CD4-positive, CD25-positive, alpha-beta regulatory T cell (primary cell): Measurements from ENCODE around the gene STARD5. TPM values are rescaled to one million over a fixed set of nuclear protein-coding genes. Genes with fewer than 3 reads are reported as not detected.
"Not testable (repeated sequence)": the region's sequence is repeated elsewhere in the genome, so short reads cannot be mapped to it uniquely, and the experiment has no call there.

ENCODE experiments used
- ATAC-seq, 2 donors: fragments of 150-1000 bp; cut with Tn5 transposase; one replicate each; pipeline ENCODE4 v1.10.0; 2021; ENCODE audit warnings: low read depth in 2 of 2, moderate number of reproducible peaks in 2 of 2, moderate library complexity in 1 of 2
- DNase-seq, 3 donors: peaks; one replicate each; pipeline versions ENCODE4 v3.0.0 to v3.0.0-alpha.2; 2012 to 2022; ENCODE audit warnings: mixed read lengths in 1 of 3
- H3K27ac ChIP-seq: one replicate; pipeline ENCODE4 v1.7.0; 2013; ENCODE audit warnings: mild to moderate bottlenecking, low read length; ENCODE audit not compliant: insufficient read depth, poor library complexity, severe bottlenecking
- H3K27me3 ChIP-seq: one replicate; pipeline ENCODE4 v1.7.0; 2013; ENCODE audit warnings: low read length; ENCODE audit not compliant: control insufficient read depth, insufficient read depth
- H3K36me3 ChIP-seq: one replicate; pipeline ENCODE4 v1.7.0; 2013; ENCODE audit warnings: mild to moderate bottlenecking, low read length, moderate library complexity; ENCODE audit not compliant: control insufficient read depth, insufficient read depth
- H3K4me1 ChIP-seq: 2 replicates; pipeline ENCODE4 v1.7.0; 2013; ENCODE audit warnings: mild to moderate bottlenecking, low read length; ENCODE audit not compliant: insufficient read depth, control insufficient read depth, poor library complexity, severe bottlenecking
- H3K4me3 ChIP-seq: one replicate; pipeline ENCODE4 v1.7.0; 2013; ENCODE audit warnings: low read depth, mild to moderate bottlenecking, low read length, moderate library complexity
- H3K9me3 ChIP-seq, 2 experiments: 1 replicate in 1 of 2; 2 replicates in 1 of 2; pipeline ENCODE4 v1.7.0; 2013; ENCODE audit warnings: low read length in 2 of 2, mild to moderate bottlenecking in 1 of 2, moderate library complexity in 1 of 2; ENCODE audit not compliant: control insufficient read depth in 2 of 2
- H3K27ac Mint-ChIP-seq, 3 donors: one replicate each; pipeline ENCODE4 v1.8.0; 2020 to 2022; ENCODE audit warnings: mild to moderate bottlenecking in 3 of 3, mixed read lengths in 3 of 3, moderate library complexity in 2 of 3
- H3K27me3 Mint-ChIP-seq: one replicate; pipeline ENCODE4 v1.8.0; 2022; ENCODE audit warnings: mild to moderate bottlenecking, mixed read lengths
- H3K36me3 Mint-ChIP-seq: one replicate; pipeline ENCODE4 v1.8.0; 2020; ENCODE audit warnings: mixed read lengths
- H3K4me1 Mint-ChIP-seq, 4 donors: one replicate each; pipeline ENCODE4 v1.8.0; 2020 to 2022; ENCODE audit warnings: mixed read lengths in 4 of 4, mild to moderate bottlenecking in 1 of 4
- H3K4me3 Mint-ChIP-seq, 4 donors: one replicate each; pipeline ENCODE4 v1.8.0; 2020 to 2022; ENCODE audit warnings: mild to moderate bottlenecking in 4 of 4, mixed read lengths in 4 of 4, moderate library complexity in 3 of 4
- H3K9me3 Mint-ChIP-seq, 7 donors: one replicate each; pipeline ENCODE4 v1.8.0; 2020 to 2022; ENCODE audit warnings: mixed read lengths in 7 of 7, mild to moderate bottlenecking in 3 of 7, moderate library complexity in 2 of 7
- polyA plus RNA-seq, 4 donors: library from polyadenylated mRNA; unstranded; fragments of 300-500 nt; fragmentation: Illumina TruSeq; gene quantifications; one replicate each; pipeline ENCODE4 v1.2.3, GENCODE V29; 2021
- total RNA-seq: library from RNA; stranded (reverse); gene quantifications from one replicate; pipeline ENCODE4 v1.2.3, GENCODE V29; 2022

STARD5 gene
- total and polyA plus RNA-seq, 5 donors from 2014 or later, result 4.0 to 6.6 (median 4.2) TPM

DNA sequence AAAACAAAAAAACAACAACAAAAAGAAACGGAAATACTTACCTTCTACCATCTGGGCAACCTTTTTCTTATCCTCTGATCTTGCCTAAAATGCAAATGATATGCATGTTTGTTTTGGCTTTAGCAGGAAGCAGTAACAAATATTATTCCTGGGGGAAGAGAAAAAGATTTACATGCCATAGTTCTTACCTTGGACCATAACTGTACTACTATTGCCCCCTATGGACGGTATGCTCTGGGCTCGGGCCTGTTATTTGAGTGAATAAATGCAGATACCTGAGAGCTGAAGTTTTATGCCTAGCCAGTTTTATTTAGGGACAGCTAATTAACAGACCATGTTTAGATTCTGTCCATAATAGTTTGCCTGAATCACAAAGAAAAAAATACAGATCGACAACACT is 12.6 kb upstream of the STARD5 start:
- peaks cover 4% of the 10 kb centered on the region for H3K36me3 Mint-ChIP-seq
- H3K4me1 Mint-ChIP-seq, result peaks cover 0 to 17% (median 7%) of the 10 kb centered on the region in 4 donors
- H3K4me1 ChIP-seq, result no peaks in the 10 kb centered on the region
- peak; percentile 14 to 53 (median 46) for DNase-seq
- H3K27ac Mint-ChIP-seq, result no peak overlapping the region
- no peak overlapping the region for H3K4me3 Mint-ChIP-seq
- no peaks in the 10 kb centered on the region for H3K9me3 ChIP-seq
- no peak overlapping the region for H3K4me3 ChIP-seq
- no peaks in the 10 kb centered on the region for H3K27me3 ChIP-seq
- H3K9me3 Mint-ChIP-seq, result peaks cover 0 to 2% (median 0%) of the 10 kb centered on the region in 7 donors
- ATAC-seq, result peak; percentile 62 to 68
- H3K27me3 Mint-ChIP-seq, result peaks cover 4% of the 10 kb centered on the region
- no peaks in the 10 kb centered on the region for H3K36me3 ChIP-seq
- no peak overlapping the region for H3K27ac ChIP-seq

DNA sequence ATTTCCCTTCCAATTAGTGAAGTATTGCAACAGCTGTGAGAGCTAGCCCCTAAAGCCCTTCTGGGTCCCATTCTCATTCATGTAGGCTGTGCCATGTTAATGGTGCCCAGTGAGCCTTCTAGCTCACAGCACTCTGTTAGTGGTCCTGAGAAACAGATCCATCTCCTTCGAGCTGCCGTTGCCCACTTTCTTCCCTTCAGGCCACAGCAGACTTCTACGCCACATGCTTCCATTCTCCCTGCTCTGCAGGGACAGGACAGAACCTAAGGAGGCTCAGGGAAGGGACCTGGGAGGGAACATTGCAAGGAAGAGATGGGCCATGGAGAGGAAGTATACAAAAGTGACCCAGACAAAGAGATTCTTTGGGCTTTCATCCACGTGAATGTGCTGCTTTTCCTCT is 11.7 kb upstream of the STARD5 start:
- Mint-ChIP-seq H3K27me3 (no peaks in the 10 kb centered on the region), H3K27ac (no peak overlapping the region)

DNA sequence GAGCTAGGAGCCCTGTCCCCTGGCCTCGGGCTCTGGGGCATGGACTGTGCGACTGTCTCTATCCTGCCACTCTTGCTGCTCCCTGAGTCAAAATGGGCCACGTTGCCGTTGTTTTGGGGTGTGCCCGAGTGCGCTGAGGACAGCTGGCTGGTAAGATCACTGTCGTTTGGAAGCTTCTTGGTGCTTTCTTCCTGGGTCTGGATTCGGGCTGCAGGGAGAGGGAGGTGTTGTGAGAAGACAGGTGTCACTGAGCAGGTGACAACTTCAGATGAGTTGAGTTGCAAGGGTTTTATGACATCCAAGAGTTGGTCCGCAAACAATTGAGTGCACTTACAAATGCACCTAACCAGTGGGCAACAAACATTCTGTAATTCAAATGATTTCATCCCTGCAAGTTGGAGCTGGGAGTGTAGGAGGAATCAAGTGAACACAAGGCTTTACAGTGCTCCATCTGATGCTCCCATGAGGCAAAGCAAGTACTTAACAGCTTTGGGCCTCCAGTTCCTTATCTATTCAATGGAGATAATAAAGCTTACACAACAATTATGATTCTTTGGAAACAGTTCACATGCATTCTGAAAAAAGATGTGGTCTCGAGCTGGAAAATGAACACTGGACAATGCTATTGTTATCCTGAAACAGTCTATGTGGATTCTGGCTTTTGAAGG is 11.0 kb upstream of the STARD5 start:
- Mint-ChIP-seq H3K4me3 (no peak overlapping the region), H3K36me3 (no peaks in the 10 kb centered on the region), H3K9me3 (peaks cover 0 to 2% (median 0%) of the 10 kb centered on the region in 7 donors), H3K4me1 (peaks cover 0 to 24% (median 9%) of the 10 kb centered on the region in 4 donors), H3K27ac (peak overlapping the region in 1 of 3 donors; percentile 45), H3K27me3 (no peaks in the 10 kb centered on the region)
- no peak overlapping the region for H3K27ac ChIP-seq
- H3K9me3 ChIP-seq, result no peaks in the 10 kb centered on the region
- H3K4me1 ChIP-seq, result no peaks in the 10 kb centered on the region
- no peaks in the 10 kb centered on the region for H3K36me3 ChIP-seq
- no peak overlapping the region for H3K4me3 ChIP-seq
- no peaks in the 10 kb centered on the region for H3K27me3 ChIP-seq
- DNase-seq (no peak), ATAC-seq (no peak)

More for the DNA sequence above, 11.7 kb upstream of the STARD5 start:
- peaks cover 0 to 2% (median 0%) of the 10 kb centered on the region in 7 donors for H3K9me3 Mint-ChIP-seq
- H3K4me1 Mint-ChIP-seq, result peaks cover 0 to 23% (median 7%) of the 10 kb centered on the region in 4 donors
- Histone ChIP-seq H3K36me3 (no peaks in the 10 kb centered on the region), H3K4me3 (no peak overlapping the region), H3K4me1 (no peaks in the 10 kb centered on the region), H3K27ac (no peak overlapping the region), H3K9me3 (no peaks in the 10 kb centered on the region), H3K27me3 (no peaks in the 10 kb centered on the region)
- ATAC-seq, result no peak
- no peak overlapping the region for H3K4me3 Mint-ChIP-seq
- no peaks in the 10 kb centered on the region for H3K36me3 Mint-ChIP-seq
- DNase-seq, result no peak

DNA sequence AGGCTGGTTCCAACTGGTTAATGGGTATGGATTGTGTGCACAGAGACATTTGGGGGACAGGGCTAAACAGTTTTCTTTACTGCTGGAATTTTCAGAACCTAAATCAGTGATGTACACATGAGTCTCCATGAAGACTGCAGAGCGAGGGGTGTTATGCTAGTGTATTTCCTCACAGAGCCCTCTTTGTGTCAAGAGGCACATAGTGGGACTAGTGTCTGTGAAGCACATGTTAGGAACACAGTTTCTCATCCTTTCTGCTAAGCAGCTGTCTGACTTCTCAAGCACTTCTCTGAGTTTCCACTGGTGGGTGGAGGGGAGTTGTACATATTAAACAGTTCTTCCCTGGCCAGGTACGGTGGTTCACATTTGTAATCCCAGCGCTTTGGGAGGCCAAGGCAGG is 9.4 kb upstream of the STARD5 start:
- peaks cover 0 to 24% (median 9%) of the 10 kb centered on the region in 4 donors for H3K4me1 Mint-ChIP-seq
- H3K27ac ChIP-seq, result no peak overlapping the region
- DNase-seq (no peak), ATAC-seq (no peak)
- no peaks in the 10 kb centered on the region for H3K4me1 ChIP-seq
- no peaks in the 10 kb centered on the region for H3K9me3 ChIP-seq
- H3K27ac Mint-ChIP-seq, result peak overlapping the region in 2 of 3 donors; percentile 45 to 60
- peaks cover 0 to 2% (median 0%) of the 10 kb centered on the region in 7 donors for H3K9me3 Mint-ChIP-seq
- no peak overlapping the region for H3K4me3 Mint-ChIP-seq
- H3K27me3 ChIP-seq, result no peaks in the 10 kb centered on the region
- H3K4me3 ChIP-seq, result no peak overlapping the region
- H3K36me3 ChIP-seq, result no peaks in the 10 kb centered on the region
- no peaks in the 10 kb centered on the region for H3K36me3 Mint-ChIP-seq
- no peaks in the 10 kb centered on the region for H3K27me3 Mint-ChIP-seq

DNA sequence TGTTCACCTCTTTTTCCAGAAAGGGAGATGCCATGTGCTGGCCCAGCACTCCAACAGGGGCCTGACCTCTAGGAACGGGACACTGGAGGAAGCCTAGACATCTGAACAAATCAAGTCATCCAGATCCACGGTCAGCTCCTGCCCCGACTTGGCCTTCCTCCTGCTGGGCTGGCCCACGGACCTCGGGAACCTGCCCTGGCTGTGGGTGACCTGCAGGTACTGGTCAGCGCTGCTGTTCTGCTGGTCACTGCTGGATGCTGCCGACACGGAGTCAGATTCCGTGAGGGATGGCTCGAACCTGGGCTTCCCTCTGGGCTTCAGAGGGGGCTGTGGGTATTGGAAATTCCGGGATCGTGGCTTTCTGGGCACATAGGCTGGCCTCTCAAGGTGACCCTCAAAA is 8.4 kb upstream of the STARD5 start:
- Histone ChIP-seq H3K4me3 (no peak overlapping the region), H3K4me1 (no peaks in the 10 kb centered on the region), H3K9me3 (no peaks in the 10 kb centered on the region), H3K27me3 (no peaks in the 10 kb centered on the region), H3K27ac (no peak overlapping the region), H3K36me3 (no peaks in the 10 kb centered on the region)
- Mint-ChIP-seq H3K4me1 (peaks cover 0 to 26% (median 9%) of the 10 kb centered on the region in 4 donors), H3K9me3 (peaks cover 0 to 2% (median 0%) of the 10 kb centered on the region in 7 donors), H3K27ac (no peak overlapping the region), H3K36me3 (no peaks in the 10 kb centered on the region), H3K27me3 (no peaks in the 10 kb centered on the region), H3K4me3 (no peak overlapping the region)
- no peak for ATAC-seq
- no peak for DNase-seq

DNA sequence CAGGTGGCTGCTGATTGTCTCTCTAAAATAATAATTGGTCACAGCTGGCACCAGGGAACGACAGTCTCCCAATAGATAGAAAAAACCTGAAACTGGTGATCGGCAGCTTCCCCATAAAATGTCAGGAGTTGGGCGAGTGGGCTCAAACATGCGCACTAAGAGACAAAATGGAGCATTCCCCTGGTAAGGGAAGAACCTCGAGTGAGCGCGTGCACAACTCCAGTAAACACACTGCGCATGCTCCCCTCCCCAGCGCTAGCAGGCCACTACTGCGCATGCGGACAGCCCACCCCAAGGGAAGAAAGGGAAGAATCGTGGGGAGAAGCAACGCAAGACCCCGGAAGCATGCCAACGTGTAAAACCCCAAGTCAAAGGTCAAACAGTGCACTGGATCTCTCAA is 7.7 kb upstream of the STARD5 start:
- H3K36me3 Mint-ChIP-seq, result no peaks in the 10 kb centered on the region
- no peak overlapping the region for H3K27ac Mint-ChIP-seq
- H3K27me3 ChIP-seq, result no peaks in the 10 kb centered on the region
- H3K4me3 ChIP-seq, result no peak overlapping the region
- peaks cover 0 to 2% (median 0%) of the 10 kb centered on the region in 7 donors for H3K9me3 Mint-ChIP-seq
- H3K36me3 ChIP-seq, result no peaks in the 10 kb centered on the region
- H3K27me3 Mint-ChIP-seq, result no peaks in the 10 kb centered on the region
- no peaks in the 10 kb centered on the region for H3K9me3 ChIP-seq
- no peak for ATAC-seq
- H3K27ac ChIP-seq, result no peak overlapping the region
- no peaks in the 10 kb centered on the region for H3K4me1 ChIP-seq
- H3K4me1 Mint-ChIP-seq, result peaks cover 0 to 26% (median 7%) of the 10 kb centered on the region in 4 donors
- H3K4me3 Mint-ChIP-seq, result no peak overlapping the region
- DNase-seq, result no peak

DNA sequence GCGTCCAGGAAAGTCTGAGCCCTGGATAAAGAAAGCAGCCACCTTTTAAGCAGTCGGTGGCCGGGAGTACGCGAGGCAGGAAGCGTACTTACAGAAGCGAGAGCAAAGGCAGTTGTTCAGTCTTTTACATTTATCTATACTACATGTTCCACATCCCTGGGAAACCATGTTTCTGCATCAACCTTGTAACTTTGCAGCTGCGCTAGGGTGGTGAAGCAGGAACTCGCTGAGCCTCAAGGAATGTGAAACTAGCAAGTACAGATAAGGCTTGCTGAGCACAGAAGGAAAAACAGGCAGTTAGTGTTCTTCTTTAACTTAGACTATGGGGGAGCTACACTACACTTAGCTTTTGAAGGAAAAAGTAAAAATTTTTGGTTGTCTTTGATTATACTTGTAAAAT is 7.2 kb upstream of the STARD5 start:
- H3K4me3 ChIP-seq, H3K4me1 ChIP-seq, ATAC-seq, H3K36me3 ChIP-seq, H3K36me3 Mint-ChIP-seq, H3K9me3 ChIP-seq, DNase-seq, H3K9me3 Mint-ChIP-seq, H3K27me3 ChIP-seq, H3K27me3 Mint-ChIP-seq, H3K27ac ChIP-seq: not testable (repeated sequence)
- Mint-ChIP-seq H3K27ac (peak overlapping the region in 2 of 3 donors; percentile 16 to 83), H3K4me3 (peak overlapping the region in 2 of 4 donors; percentile 12 to 74), H3K4me1 (peaks cover 0 to 26% (median 5%) of the 10 kb centered on the region in 4 donors)
